H9 (cell line): ENCODE measurements around the gene BRD1. TPM values are rescaled to one million over a fixed set of nuclear protein-coding genes. Genes with fewer than 3 reads are reported as not detected.

Experiments
- DNase-seq: peaks from one replicate; pipeline ENCODE4 v3.0.0-alpha.2; 2017
- H2AFZ ChIP-seq: one replicate; pipeline ENCODE4 v1.6.1; 2013; ENCODE audit warnings: mild to moderate bottlenecking, low read length, control low read depth, moderate library complexity
- H2AK5ac ChIP-seq: 2 replicates; pipeline ENCODE4 v1.6.1; 2013; ENCODE audit warnings: low read length, control low read depth, mixed read lengths; ENCODE audit not compliant: insufficient read length
- H2BK120ac ChIP-seq: one replicate; pipeline ENCODE4 v1.6.1; 2013; ENCODE audit warnings: low read depth, mild to moderate bottlenecking, low read length, control low read depth, inconsistent platforms; ENCODE audit not compliant: poor library complexity, severe bottlenecking
- H2BK12ac ChIP-seq: 2 replicates; pipeline ENCODE4 v1.6.1; 2013; ENCODE audit warnings: low read length, control low read depth, mixed read lengths, low read depth; ENCODE audit not compliant: insufficient read length
- H2BK15ac ChIP-seq: 2 replicates; pipeline ENCODE4 v1.6.1; 2013; ENCODE audit warnings: low read depth, low read length, control low read depth
- H2BK20ac ChIP-seq: one replicate; pipeline ENCODE4 v1.6.1; 2013; ENCODE audit warnings: low read depth, mild to moderate bottlenecking, low read length, control low read depth, inconsistent platforms; ENCODE audit not compliant: poor library complexity, severe bottlenecking
- H2BK5ac ChIP-seq: 2 replicates; pipeline ENCODE4 v1.6.1; 2013; ENCODE audit warnings: low read length, control low read depth, mixed read lengths; ENCODE audit not compliant: insufficient read length
- H3K14ac ChIP-seq: 2 replicates; pipeline ENCODE4 v1.6.1; 2013; ENCODE audit warnings: low read length, control low read depth; ENCODE audit not compliant: insufficient read depth
- H3K18ac ChIP-seq: 2 replicates; pipeline ENCODE4 v1.6.1; 2013; ENCODE audit warnings: low read depth, mild to moderate bottlenecking, mixed read lengths, low read length, control low read depth; ENCODE audit not compliant: insufficient read length
- H3K23ac ChIP-seq: 2 replicates; pipeline ENCODE4 v1.6.1; 2013; ENCODE audit warnings: low read length, control low read depth, mixed read lengths, low read depth; ENCODE audit not compliant: insufficient read length
- H3K23me2 ChIP-seq: 2 replicates; pipeline ENCODE4 v1.6.1; 2013; ENCODE audit warnings: low read depth, mild to moderate bottlenecking, mixed read lengths, low read length, control low read depth; ENCODE audit not compliant: insufficient read length, poor library complexity, severe bottlenecking
- H3K27ac ChIP-seq: 2 replicates; pipeline ENCODE4 v1.5.1; 2013; ENCODE audit warnings: low read length, control low read depth, mixed read lengths, low read depth; ENCODE audit not compliant: insufficient read length
- H3K27me3 ChIP-seq: 2 replicates; pipeline ENCODE4 v1.6.1; 2013; ENCODE audit warnings: low read length, control low read depth, inconsistent platforms; ENCODE audit not compliant: insufficient read depth
- H3K4ac ChIP-seq: 2 replicates; pipeline ENCODE4 v1.6.1; 2013; ENCODE audit warnings: low read depth, mild to moderate bottlenecking, control low read depth, inconsistent platforms, low read length, moderate library complexity
- H3K4me1 ChIP-seq: 2 replicates; pipeline ENCODE4 v1.6.1; 2013; ENCODE audit warnings: low read length, control low read depth, inconsistent platforms; ENCODE audit not compliant: insufficient read depth
- H3K4me2 ChIP-seq: 2 replicates; pipeline ENCODE4 v1.6.1; 2013; ENCODE audit warnings: low read length, control low read depth, mixed read lengths; ENCODE audit not compliant: insufficient read length, insufficient read depth
- H3K56ac ChIP-seq: 2 replicates; pipeline ENCODE4 v1.6.1; 2013; ENCODE audit warnings: low read depth, mild to moderate bottlenecking, mixed read lengths, low read length, control low read depth; ENCODE audit not compliant: insufficient read length
- H3K79me1 ChIP-seq: 2 replicates; pipeline ENCODE4 v1.6.1; 2013; ENCODE audit warnings: low read depth, mild to moderate bottlenecking, moderate library complexity, low read length, control low read depth, inconsistent platforms; ENCODE audit not compliant: insufficient read depth, poor library complexity, severe bottlenecking
- H3K79me2 ChIP-seq: 2 replicates; pipeline ENCODE4 v1.6.1; 2013; ENCODE audit warnings: low read length, control low read depth, inconsistent platforms; ENCODE audit not compliant: insufficient read depth
- H3K9ac ChIP-seq: 2 replicates; pipeline ENCODE4 v1.6.1; 2013; ENCODE audit warnings: low read length, control low read depth, mixed read lengths; ENCODE audit not compliant: insufficient read length; ENCODE audit errors: extremely low read depth
- H3K9me3 ChIP-seq: one replicate; pipeline ENCODE4 v1.6.1; 2013; ENCODE audit warnings: low read depth, low read length, inconsistent platforms; ENCODE audit not compliant: control insufficient read depth
- H3T11ph ChIP-seq: one replicate; pipeline ENCODE4 v1.6.1; 2013; ENCODE audit warnings: mild to moderate bottlenecking, low read length, control low read depth, inconsistent platforms
- H4K20me1 ChIP-seq: one replicate; pipeline ENCODE4 v1.6.1; 2013; ENCODE audit not compliant: control insufficient read depth, insufficient read length, insufficient read depth
- H4K5ac ChIP-seq: 2 replicates; pipeline ENCODE4 v1.6.1; 2013; ENCODE audit warnings: low read depth, mild to moderate bottlenecking, mixed read lengths, low read length, control low read depth; ENCODE audit not compliant: insufficient read length
- H4K8ac ChIP-seq: replicated peaks from 2 replicates; pipeline ENCODE4 v1.6.1; 2013; ENCODE audit warnings: low read length, control low read depth, mixed read lengths, low read depth; ENCODE audit not compliant: insufficient read length
- H4K91ac ChIP-seq: 2 replicates; pipeline ENCODE4 v1.6.1; 2013; ENCODE audit warnings: low read depth, mild to moderate bottlenecking, moderate library complexity, mixed read lengths, low read length, control low read depth; ENCODE audit not compliant: insufficient read length
- H3K27ac Mint-ChIP-seq, 3 experiments: 2 replicates in 2 of 3; 3 replicates in 1 of 3; pipeline ENCODE4 v1.8.0; 2020 to 2021; ENCODE audit warnings: mixed read lengths in 3 of 3, mild to moderate bottlenecking in 1 of 3, moderate library complexity in 1 of 3
- H3K27me3 Mint-ChIP-seq: 2 replicates; pipeline ENCODE4 v1.8.0; 2021; ENCODE audit warnings: low read depth, mild to moderate bottlenecking, moderate library complexity, mixed read lengths
- H3K36me3 Mint-ChIP-seq, 3 experiments: 2 replicates in 2 of 3; 3 replicates in 1 of 3; pipeline ENCODE4 v1.8.0; 2020 to 2021; ENCODE audit warnings: low read depth in 3 of 3, mixed read lengths in 3 of 3; ENCODE audit not compliant: insufficient read depth in 1 of 3
- H3K4me1 Mint-ChIP-seq, 2 experiments: 2 replicates each; pipeline ENCODE4 v1.8.0; 2020; ENCODE audit warnings: mixed read lengths in 2 of 2
- H3K4me3 Mint-ChIP-seq, 2 experiments: 2 replicates in 1 of 2; 3 replicates in 1 of 2; pipeline ENCODE4 v1.8.0; 2020 to 2021; ENCODE audit warnings: mild to moderate bottlenecking in 2 of 2, mixed read lengths in 2 of 2, moderate library complexity in 1 of 2
- H3K9me3 Mint-ChIP-seq, 2 experiments: 2 replicates in 1 of 2; 3 replicates in 1 of 2; pipeline ENCODE4 v1.8.0; 2020; ENCODE audit warnings: mild to moderate bottlenecking in 2 of 2, mixed read lengths in 2 of 2, moderate library complexity in 1 of 2
- CTCF ChIP-seq: fragments of 200-600 bp; sonication (generic); conservative IDR thresholded peaks from 3 replicates; pipeline ENCODE4 v1.8.0; 2021; ENCODE audit warnings: antibody characterized with exemption, mild to moderate bottlenecking
- WGBS: extraction: QIAGEN DNeasy Blood & Tissue Kit; methylation state at CpG from one replicate; pipeline ENCODE4 v1.1.7; 2013; ENCODE audit warnings: missing lambda C conversion rate, low lambda C conversion rate, mixed read lengths; ENCODE audit not compliant: insufficient read length; ENCODE audit errors: extremely low coverage; 5-methylcytosine and 5-hydroxymethylcytosine counted together
- total RNA-seq: library from RNA; stranded (reverse); gene quantifications from 2 replicates; pipeline ENCODE4 v1.2.1, GENCODE V29; 2021

BRD1 gene
- total RNA-seq, 1 experiment from 2014 or later, result 51.3 TPM

- Histone ChIP-seq H3K4ac (no peak overlapping the region), H3K4me2 (no peak overlapping the region), H2AFZ (no peak overlapping the region), H3K14ac (no peak overlapping the region), H3K18ac (no peak overlapping the region), H3K9me3 (peaks cover 8% of the 10 kb centered on the region), H4K5ac (no peak overlapping the region), H2BK120ac (no peak overlapping the region), H3K23me2 (no peaks in the 10 kb centered on the region), H2AK5ac (no peak overlapping the region), H3K56ac (no peak overlapping the region), H3K9ac (no peak overlapping the region), H3K27ac (no peak overlapping the region), H4K8ac (no peak overlapping the region), H3T11ph (no peak overlapping the region), H3K79me2 (no peaks in the 10 kb centered on the region), H2BK12ac (no peak overlapping the region), H3K23ac (no peak overlapping the region), H3K4me1 (0 out of 2 replicates have a peak, but pooled peaks cover 3% of the 10 kb centered on the region), H2BK15ac (no peak overlapping the region), H3K27me3 (no peaks in the 10 kb centered on the region; the same call in 1 of the 2 replicates), H4K91ac (no peak overlapping the region), H2BK5ac (no peak overlapping the region), H4K20me1 (no peaks in the 10 kb centered on the region), H2BK20ac (no peak overlapping the region), H3K79me1 (no peaks in the 10 kb centered on the region)
- Mint-ChIP-seq H3K4me3 (no peak overlapping the region), H3K27me3 (peaks cover 74% of the 10 kb centered on the region), H3K36me3 (peaks cover 5 to 9% (median 6%) of the 10 kb centered on the region in 3 experiments; a peak in 5 of 7 replicates), H3K27ac (no peak overlapping the region), H3K4me1 (peaks cover 5 to 7% of the 10 kb centered on the region in 2 experiments), H3K9me3 (peaks cover 37 to 44% of the 10 kb centered on the region in 2 experiments)
- no peak for DNase-seq
- TF ChIP-seq CTCF, result no peak
- no CpG with 5 or more reads among the region's 5 CpGs for WGBS
Measured at GRCh38 chr22:49736538-49736937, 91.1 kb downstream of the BRD1 start.
